HL-60 (cell line): ENCODE results near the gene JAKMIP1.

Experiments used
- CTCF ChIP-seq: IDR thresholded peaks from one replicate; pipeline ENCODE4 v1.5.1; 2011; ENCODE audit warnings: low read length, control low read depth, inconsistent platforms; ENCODE audit not compliant: insufficient read depth
- GABPA ChIP-seq: IDR thresholded peaks from 2 replicates; pipeline ENCODE4 v1.6.1; 2012; ENCODE audit warnings: low read depth
- POLR2AphosphoS5 ChIP-seq: IDR thresholded peaks from 2 replicates; pipeline ENCODE4 v1.6.1; 2012; ENCODE audit warnings: low read depth
- REST ChIP-seq: IDR thresholded peaks from 2 replicates; pipeline ENCODE4 v1.6.1; 2012; ENCODE audit warnings: low read depth; ENCODE audit not compliant: insufficient replicate concordance
- SPI1 ChIP-seq: IDR thresholded peaks from 2 replicates; pipeline ENCODE4 v1.6.1; 2012; ENCODE audit warnings: low read depth, mild to moderate bottlenecking, borderline replicate concordance

GRCh38 chr4:6048537-6048936, 151.8 kb downstream of the JAKMIP1 start:
- TF ChIP-seq CTCF (no peak), POLR2AphosphoS5 (no peak), GABPA (no peak), REST (no peak), SPI1 (no peak)
